Measurements from ENCODE around the gene ARHGAP25.
A peak's percentile ranks its signal among the peaks of the same experiment; 100 is the strongest.

Gene ARHGAP25

GRCh38 chr2:68796295-68796905, 61.8 kb downstream of the ARHGAP25 start:
- H3K36me3 ChIP-seq (ENCODE audit: control insufficient read depth in 1 of 2, insufficient read depth in 2 of 2, low read depth in 1 of 2, low read length in 2 of 2), result no peaks in the 10 kb centered on the region
- DNase-seq, result no peak
- H2AK5ac ChIP-seq (ENCODE audit: low read length, severe bottlenecking), result no peak overlapping the region
- no peak overlapping the region for H2AFZ ChIP-seq (ENCODE audit: low read depth, low read length)
- peak overlapping the region; percentile 60 for H2BK15ac ChIP-seq (ENCODE audit: low read depth, poor library complexity, severe bottlenecking)
- H3K79me1 ChIP-seq (replicated peaks; ENCODE audit: low read length, poor library complexity, severe bottlenecking), result no peaks in the 10 kb centered on the region
- no peak overlapping the region for H4K8ac ChIP-seq (ENCODE audit: low read length)
- no peak overlapping the region for H3K27ac ChIP-seq (ENCODE audit: low read length, poor library complexity, severe bottlenecking)
- no peak overlapping the region for H3K18ac ChIP-seq (ENCODE audit: low read depth in 1 of 2, low read length in 2 of 2)
- H2BK5ac ChIP-seq (ENCODE audit: low read depth, low read length, poor library complexity, severe bottlenecking), result no peak overlapping the region
- no peak overlapping the region for H3K4ac ChIP-seq (ENCODE audit: low read depth in 1 of 2, low read length in 2 of 2)
- no peak overlapping the region for H2BK120ac ChIP-seq (ENCODE audit: low read depth, low read length)
- H3K27me3 ChIP-seq (ENCODE audit: control insufficient read depth in 1 of 2, insufficient read depth in 1 of 2, low read length in 2 of 2), result peaks cover 3% of the 10 kb centered on the region in 2 experiments
- no peaks in the 10 kb centered on the region for H3K9me3 ChIP-seq (ENCODE audit: control insufficient read depth, low read length)
- H4K91ac ChIP-seq (ENCODE audit: low read length), result no peak overlapping the region
- H2BK12ac ChIP-seq (ENCODE audit: low read length in 2 of 2), result peak overlapping the region in 1 of 2 experiments; percentile 24
- WGBS, result 84% methylated on average over 2 of the region's 3 CpGs
- H3K4me2 ChIP-seq (ENCODE audit: low read length, poor library complexity, severe bottlenecking), result no peak overlapping the region
- H3K23ac ChIP-seq (ENCODE audit: low read length in 2 of 2), result no peak overlapping the region
- H3K14ac ChIP-seq (ENCODE audit: low read length in 2 of 2), result no peak overlapping the region
- no peak overlapping the region for H3K4me3 ChIP-seq (ENCODE audit: insufficient read depth in 1 of 2, low read depth in 1 of 2, low read length in 2 of 2)
- H3K4me1 ChIP-seq (ENCODE audit: control insufficient read depth, insufficient read depth, low read depth, low read length), result no peaks in the 10 kb centered on the region
- no peak overlapping the region for H3K9ac ChIP-seq (ENCODE audit: low read length)

- H4K91ac ChIP-seq (ENCODE audit: low read length), result no peak overlapping the region
- H3K4ac ChIP-seq (ENCODE audit: low read depth in 1 of 2, low read length in 2 of 2), result no peak overlapping the region
- H2BK12ac ChIP-seq (ENCODE audit: low read length in 2 of 2), result no peak overlapping the region
- H3K27ac ChIP-seq (ENCODE audit: low read length, poor library complexity, severe bottlenecking), result no peak overlapping the region
- H3K4me3 ChIP-seq (ENCODE audit: insufficient read depth in 1 of 2, low read depth in 1 of 2, low read length in 2 of 2), result no peak overlapping the region
- no peak overlapping the region for H3K23ac ChIP-seq (ENCODE audit: low read length in 2 of 2)
- H3K18ac ChIP-seq (ENCODE audit: low read depth in 1 of 2, low read length in 2 of 2), result no peak overlapping the region
- no peak overlapping the region for H2AFZ ChIP-seq (ENCODE audit: low read depth, low read length)
- H2AK5ac ChIP-seq (ENCODE audit: low read length, severe bottlenecking), result no peak overlapping the region
- H3K4me2 ChIP-seq (ENCODE audit: low read length, poor library complexity, severe bottlenecking), result no peak overlapping the region
- H3K79me1 ChIP-seq (replicated peaks; ENCODE audit: low read length, poor library complexity, severe bottlenecking), result no peaks in the 10 kb centered on the region
- H2BK120ac ChIP-seq (ENCODE audit: low read depth, low read length), result no peak overlapping the region
- H3K9ac ChIP-seq (ENCODE audit: low read length), result no peak overlapping the region
- no peaks in the 10 kb centered on the region for H3K4me1 ChIP-seq (ENCODE audit: control insufficient read depth, insufficient read depth, low read depth, low read length)
- no peaks in the 10 kb centered on the region for H3K9me3 ChIP-seq (ENCODE audit: control insufficient read depth, low read length)
- DNase-seq, result peak; percentile 27
- no peak overlapping the region for H2BK5ac ChIP-seq (ENCODE audit: low read depth, low read length, poor library complexity, severe bottlenecking)
- no peak overlapping the region for H4K8ac ChIP-seq (ENCODE audit: low read length)
- no peaks in the 10 kb centered on the region for H3K36me3 ChIP-seq (ENCODE audit: control insufficient read depth in 1 of 2, insufficient read depth in 2 of 2, low read depth in 1 of 2, low read length in 2 of 2)
- H3K14ac ChIP-seq (ENCODE audit: low read length in 2 of 2), result no peak overlapping the region
- H2BK15ac ChIP-seq (ENCODE audit: low read depth, poor library complexity, severe bottlenecking), result no peak overlapping the region
- peaks cover 9% of the 10 kb centered on the region in 2 experiments for H3K27me3 ChIP-seq (ENCODE audit: control insufficient read depth in 1 of 2, insufficient read depth in 1 of 2, low read length in 2 of 2)
Measured at GRCh38 chr2:68798569-68798968, 64.0 kb downstream of the ARHGAP25 start.

GRCh38 chr2:68799140-68800026, 64.8 kb downstream of the ARHGAP25 start:
- Histone ChIP-seq H4K91ac (ENCODE audit: low read length) (no peak overlapping the region), H2BK12ac (ENCODE audit: low read length in 2 of 2) (no peak overlapping the region), H4K8ac (ENCODE audit: low read length) (no peak overlapping the region), H3K27ac (ENCODE audit: low read length, poor library complexity, severe bottlenecking) (no peak overlapping the region), H3K4me3 (ENCODE audit: insufficient read depth in 1 of 2, low read depth in 1 of 2, low read length in 2 of 2) (no peak overlapping the region), H3K4ac (ENCODE audit: low read depth in 1 of 2, low read length in 2 of 2) (no peak overlapping the region), H3K23ac (ENCODE audit: low read length in 2 of 2) (no peak overlapping the region), H3K4me2 (ENCODE audit: low read length, poor library complexity, severe bottlenecking) (no peak overlapping the region), H3K4me1 (ENCODE audit: control insufficient read depth, insufficient read depth, low read depth, low read length) (no peaks in the 10 kb centered on the region), H3K36me3 (ENCODE audit: control insufficient read depth in 1 of 2, insufficient read depth in 2 of 2, low read depth in 1 of 2, low read length in 2 of 2) (no peaks in the 10 kb centered on the region), H2BK120ac (ENCODE audit: low read depth, low read length) (no peak overlapping the region), H3K9me3 (ENCODE audit: control insufficient read depth, low read length) (no peaks in the 10 kb centered on the region), H3K79me1 (replicated peaks; ENCODE audit: low read length, poor library complexity, severe bottlenecking) (no peaks in the 10 kb centered on the region), H3K18ac (ENCODE audit: low read depth in 1 of 2, low read length in 2 of 2) (no peak overlapping the region), H3K9ac (ENCODE audit: low read length) (no peak overlapping the region), H3K14ac (ENCODE audit: low read length in 2 of 2) (no peak overlapping the region), H3K27me3 (ENCODE audit: control insufficient read depth in 1 of 2, insufficient read depth in 1 of 2, low read length in 2 of 2) (peaks cover 9 to 17% of the 10 kb centered on the region in 2 experiments), H2AFZ (ENCODE audit: low read depth, low read length) (no peak overlapping the region), H2AK5ac (ENCODE audit: low read length, severe bottlenecking) (no peak overlapping the region), H2BK15ac (ENCODE audit: low read depth, poor library complexity, severe bottlenecking) (no peak overlapping the region), H2BK5ac (ENCODE audit: low read depth, low read length, poor library complexity, severe bottlenecking) (no peak overlapping the region)
- DNase-seq, result no peak
- 80% methylated on average over 14 of the region's 14 CpGs for WGBS

- H2BK5ac ChIP-seq (ENCODE audit: low read depth, low read length, poor library complexity, severe bottlenecking), result no peak overlapping the region
- H2AFZ ChIP-seq (ENCODE audit: low read depth, low read length), result no peak overlapping the region
- H3K14ac ChIP-seq (ENCODE audit: low read length in 2 of 2), result no peak overlapping the region
- H4K8ac ChIP-seq (ENCODE audit: low read length), result no peak overlapping the region
- H4K91ac ChIP-seq (ENCODE audit: low read length), result no peak overlapping the region
- DNase-seq, result no peak
- no peak overlapping the region for H3K4ac ChIP-seq (ENCODE audit: low read depth in 1 of 2, low read length in 2 of 2)
- no peak overlapping the region for H3K27ac ChIP-seq (ENCODE audit: low read length, poor library complexity, severe bottlenecking)
- no peaks in the 10 kb centered on the region for H3K9me3 ChIP-seq (ENCODE audit: control insufficient read depth, low read length)
- H3K4me1 ChIP-seq (ENCODE audit: control insufficient read depth, insufficient read depth, low read depth, low read length), result no peaks in the 10 kb centered on the region
- peaks cover 9 to 23% of the 10 kb centered on the region in 2 experiments for H3K27me3 ChIP-seq (ENCODE audit: control insufficient read depth in 1 of 2, insufficient read depth in 1 of 2, low read length in 2 of 2)
- no peak overlapping the region for H2BK15ac ChIP-seq (ENCODE audit: low read depth, poor library complexity, severe bottlenecking)
- H3K4me3 ChIP-seq (ENCODE audit: insufficient read depth in 1 of 2, low read depth in 1 of 2, low read length in 2 of 2), result no peak overlapping the region
- no peak overlapping the region for H2BK120ac ChIP-seq (ENCODE audit: low read depth, low read length)
- H2AK5ac ChIP-seq (ENCODE audit: low read length, severe bottlenecking), result no peak overlapping the region
- H3K4me2 ChIP-seq (ENCODE audit: low read length, poor library complexity, severe bottlenecking), result no peak overlapping the region
- WGBS, result 85% methylated on average over 3 of the region's 4 CpGs
- no peak overlapping the region for H3K18ac ChIP-seq (ENCODE audit: low read depth in 1 of 2, low read length in 2 of 2)
- H3K23ac ChIP-seq (ENCODE audit: low read length in 2 of 2), result no peak overlapping the region
- H3K36me3 ChIP-seq (ENCODE audit: control insufficient read depth in 1 of 2, insufficient read depth in 2 of 2, low read depth in 1 of 2, low read length in 2 of 2), result no peaks in the 10 kb centered on the region
- no peak overlapping the region for H2BK12ac ChIP-seq (ENCODE audit: low read length in 2 of 2)
- no peak overlapping the region for H3K9ac ChIP-seq (ENCODE audit: low read length)
- H3K79me1 ChIP-seq (replicated peaks; ENCODE audit: low read length, poor library complexity, severe bottlenecking), result no peaks in the 10 kb centered on the region
Measured at GRCh38 chr2:68800027-68800401, 65.4 kb downstream of the ARHGAP25 start.
